HCT116 (cell line): Measurements from ENCODE around the gene NFIA. TPM values are rescaled to one million over a fixed set of nuclear protein-coding genes. Genes with fewer than 3 reads are reported as not detected.

Experiments
- ATAC-seq: fragments of 200-7000 bp; cut with Tn5 transposase; 2 replicates; pipeline ENCODE4 v1.9.1; 2020; ENCODE audit warnings: mild to moderate bottlenecking, moderate library complexity
- BruUV-seq: library from RNA; stranded (reverse); fragments of 400-500 nt; replicated peaks from 2 replicates; lab custom pipeline; 2021; lab: Mats Ljungman, UMichigan
- CTCF ChIA-PET: fragments of 300-600 bp; sonication (Branson Sonifier 250); formaldehyde crosslinking; loops from one replicate; lab custom pipeline; 2021; ENCODE audit warnings: antibody characterized with exemption; lab: Charles Lee
- POLR2A ChIA-PET: fragments of 300-600, 350-600 bp; sonication (Branson Sonifier 250); formaldehyde crosslinking; loops from one replicate; lab custom pipeline; 2021; ENCODE audit warnings: antibody characterized with exemption; lab: Charles Lee
- RAD21 ChIA-PET, 2 experiments: fragments of 300-600 bp; sonication (Branson Sonifier 250); formaldehyde crosslinking; loops; one replicate each; lab custom pipeline; 2023; ENCODE audit warnings: low total read pairs in 2 of 2; ENCODE audit not compliant: uncharacterized antibody in 2 of 2, unreplicated experiment in 2 of 2, low non-redundant PET in 1 of 2; lab: Charles Lee
- DNase-seq: peaks from one replicate; pipeline ENCODE4 v3.0.0-alpha.2; 2010; ENCODE audit warnings: low read depth, low spot score
- H2AFZ ChIP-seq: fragments of 200-600 bp; shearing (Covaris generic), sonication (generic); 2 replicates; pipeline ENCODE4 v1.6.1; 2017; ENCODE audit warnings: low read depth, mixed run types, mixed read lengths, antibody characterized with exemption, low read length; ENCODE audit not compliant: poor library complexity, severe bottlenecking
- H3K27ac ChIP-seq: 2 replicates; pipeline ENCODE4 v1.5.1; 2012; ENCODE audit warnings: low read depth, low read length
- H3K27me3 ChIP-seq: fragments of 200-600 bp; sonication (generic); 2 replicates; pipeline ENCODE4 v1.6.1; 2016; ENCODE audit warnings: mixed run types, low read length, mixed read lengths; ENCODE audit not compliant: insufficient read depth
- H3K36me3 ChIP-seq, 2 experiments: fragments of 200-500 bp in 1 of 2; fragments of 200-600 bp in 1 of 2; sonication (Bioruptor generic) in 1 of 2; sonication (generic) in 1 of 2; 2 replicates each; pipeline versions ENCODE4 v1.5.1 to v1.6.1; 2014 to 2016; ENCODE audit warnings: low read length in 2 of 2, inconsistent platforms in 1 of 2, mixed read lengths in 1 of 2, mixed run types in 1 of 2; ENCODE audit not compliant: insufficient read depth in 2 of 2, control insufficient read depth in 1 of 2
- H3K4me1 ChIP-seq, 2 experiments: fragments of 200-600 bp in 1 of 2; sonication (generic) in 1 of 2; 2 replicates each; pipeline versions ENCODE4 v1.5.1 to v1.6.1; 2012 to 2017; ENCODE audit warnings: low read length in 2 of 2, inconsistent platforms in 1 of 2, mild to moderate bottlenecking in 1 of 2, mixed read lengths in 1 of 2, mixed run types in 1 of 2, moderate library complexity in 1 of 2; ENCODE audit not compliant: insufficient read depth in 2 of 2, control insufficient read depth in 1 of 2
- H3K4me2 ChIP-seq: fragments of 200-600 bp; sonication (generic); 2 replicates; pipeline ENCODE4 v1.6.1; 2017; ENCODE audit warnings: mixed run types, low read length, mixed read lengths
- H3K4me3 ChIP-seq, 2 experiments: fragments of 200-600 bp in 1 of 2; sonication (generic) in 1 of 2; replicated peaks in 1 of 2; 2 replicates each; pipeline ENCODE4 v1.5.1; 2011 to 2016; ENCODE audit warnings: low read length in 2 of 2, control low read depth in 1 of 2, low read depth in 1 of 2, mild to moderate bottlenecking in 1 of 2, mixed read lengths in 1 of 2, mixed run types in 1 of 2
- H3K79me2 ChIP-seq: fragments of 200-600 bp; sonication (generic); 2 replicates; pipeline ENCODE4 v1.6.1; 2017; ENCODE audit warnings: mild to moderate bottlenecking, mixed run types, low read length, moderate library complexity, mixed read lengths; ENCODE audit not compliant: insufficient read depth
- H3K9ac ChIP-seq: fragments of 200-600 bp; sonication (generic); 2 replicates; pipeline ENCODE4 v1.6.1; 2016; ENCODE audit warnings: low read length, mixed read lengths
- H3K9me2 ChIP-seq: fragments of 200-600 bp; sonication (generic), shearing (Covaris generic); 2 replicates; pipeline ENCODE4 v1.6.1; 2017; ENCODE audit warnings: mixed run types, mild to moderate bottlenecking, moderate library complexity; ENCODE audit not compliant: insufficient read depth
- H3K9me3 ChIP-seq, 2 experiments: fragments of 200-500 bp in 1 of 2; fragments of 200-600 bp in 1 of 2; sonication (Bioruptor generic) in 1 of 2; sonication (generic) in 1 of 2; 2 replicates each; pipeline ENCODE4 v1.6.1; 2014 to 2017; ENCODE audit warnings: low read length in 2 of 2, mixed read lengths in 2 of 2, inconsistent platforms in 1 of 2, low read depth in 1 of 2, mild to moderate bottlenecking in 1 of 2, mixed run types in 1 of 2, moderate library complexity in 1 of 2; ENCODE audit not compliant: control insufficient read depth in 1 of 2, insufficient read depth in 1 of 2
- H4K20me1 ChIP-seq: fragments of 200-600 bp; sonication (generic), shearing (Covaris generic); 2 replicates; pipeline ENCODE4 v1.6.1; 2017; ENCODE audit warnings: mixed run types, mild to moderate bottlenecking, moderate library complexity; ENCODE audit not compliant: insufficient read depth
- EGR1 ChIP-seq: IDR thresholded peaks from 2 replicates; pipeline ENCODE4 v1.6.1; 2012; ENCODE audit warnings: low read depth
- ELF1 ChIP-seq: IDR thresholded peaks from 2 replicates; pipeline ENCODE4 v1.6.1; 2012; ENCODE audit warnings: low read depth, borderline replicate concordance
- EZH2 ChIP-seq: fragments of 200-600 bp; sonication (generic); IDR thresholded peaks from 2 replicates; pipeline ENCODE4 v1.6.1; 2017; ENCODE audit warnings: antibody characterized with exemption, mixed run types
- EZH2phosphoT487 ChIP-seq: fragments of 200-600 bp; IDR thresholded peaks from 2 replicates; pipeline ENCODE4 v1.6.1; 2018; ENCODE audit warnings: antibody characterized with exemption, borderline replicate concordance
- FOSL1 ChIP-seq: IDR thresholded peaks from 2 replicates; pipeline ENCODE4 v1.6.1; 2012; ENCODE audit warnings: low read depth
- JUND ChIP-seq: IDR thresholded peaks from 2 replicates; pipeline ENCODE4 v1.6.1; 2012
- MAX ChIP-seq: IDR thresholded peaks from 2 replicates; pipeline ENCODE4 v1.6.1; 2012
- POLR2AphosphoS5 ChIP-seq: IDR thresholded peaks from 2 replicates; pipeline ENCODE4 v1.6.1; 2011; ENCODE audit warnings: mild to moderate bottlenecking, low read depth, low read length, moderate library complexity
- RAD21 ChIP-seq: IDR thresholded peaks from 2 replicates; pipeline ENCODE4 v1.6.1; 2012; ENCODE audit warnings: low read depth, mild to moderate bottlenecking
- REST ChIP-seq: IDR thresholded peaks from 2 replicates; pipeline ENCODE4 v1.6.1; 2012; ENCODE audit warnings: low read depth
- SIN3A ChIP-seq: IDR thresholded peaks from 2 replicates; pipeline ENCODE4 v1.6.1; 2012; ENCODE audit warnings: low read depth
- SP1 ChIP-seq: IDR thresholded peaks from 2 replicates; pipeline ENCODE4 v1.6.1; 2012; ENCODE audit warnings: low read depth
- SRF ChIP-seq: IDR thresholded peaks from 2 replicates; pipeline ENCODE4 v1.6.1; 2012; ENCODE audit warnings: low read depth
- TCF7L2 ChIP-seq: IDR thresholded peaks from 2 replicates; pipeline ENCODE4 v1.7.0; 2011; ENCODE audit warnings: borderline replicate concordance, inconsistent platforms; ENCODE audit not compliant: insufficient read depth, insufficient read length; ENCODE audit errors: extremely low read depth
- YY1 ChIP-seq: IDR thresholded peaks from 2 replicates; pipeline ENCODE4 v1.6.1; 2011; ENCODE audit warnings: low read length, low read depth, moderate library complexity, mild to moderate bottlenecking; ENCODE audit not compliant: insufficient replicate concordance; ENCODE audit errors: extremely low read depth
- ZNF274 ChIP-seq: fragments of 200-500 bp; sonication (Bioruptor generic); IDR thresholded peaks from 2 replicates; pipeline ENCODE4 v1.6.1; 2014; ENCODE audit warnings: mild to moderate bottlenecking, low read depth, low read length, inconsistent platforms
- intact Hi-C: fragments of 100-400 bp; cut with micrococcal nuclease; formaldehyde crosslinking; loops from 2 replicates; pipeline ENCODE4 v1.10.0; 2022
- total RNA-seq: library from RNA; stranded (reverse); gene quantifications from one replicate; pipeline ENCODE4 v1.2.1, GENCODE V29; 2021; ENCODE audit not compliant: unreplicated experiment
- TF ChIP-seq, protein P1 (sequence below), 3 experiments: fragments of 200-600 bp in 1 of 3; sonication (generic) in 1 of 3; IDR thresholded peaks in 2 of 3; conservative IDR thresholded peaks in 1 of 3; 2 replicates each; pipeline ENCODE4 v1.5.1; 2012 to 2017; ENCODE audit warnings: low read depth in 2 of 3, low read length in 2 of 3, antibody characterized with exemption in 1 of 3, borderline replicate concordance in 1 of 3, control low read depth in 1 of 3, mild to moderate bottlenecking in 1 of 3, mixed read lengths in 1 of 3, mixed run types in 1 of 3, moderate library complexity in 1 of 3; ENCODE audit not compliant: insufficient read depth in 1 of 3
- TF ChIP-seq, protein P2 (sequence below): IDR thresholded peaks from 2 replicates; pipeline ENCODE4 v1.6.1; 2012
- TF ChIP-seq, protein P3 (sequence below): IDR thresholded peaks from 2 replicates; pipeline ENCODE4 v1.6.1; 2011; ENCODE audit warnings: mild to moderate bottlenecking, low read length, moderate library complexity; ENCODE audit not compliant: insufficient replicate concordance; ENCODE audit errors: extremely low read depth

NFIA gene
- total RNA-seq, 1 experiment from 2014 or later, result 17.2 TPM

GRCh38 chr1:61245696-61246400 is 163.5 kb downstream of the NFIA start:
- Histone ChIP-seq H3K27me3 (no peaks in the 10 kb centered on the region), H3K4me3 (no peak overlapping the region), H3K36me3 (no peaks in the 10 kb centered on the region), H3K27ac (no peak overlapping the region), H2AFZ (no peak overlapping the region), H4K20me1 (no peaks in the 10 kb centered on the region), H3K9ac (no peak overlapping the region), H3K4me1 (peaks cover 8 to 11% of the 10 kb centered on the region in 2 experiments; a peak in 3 of 4 replicates), H3K79me2 (no peaks in the 10 kb centered on the region), H3K4me2 (no peak overlapping the region), H3K9me3 (no peaks in the 10 kb centered on the region), H3K9me2 (no peaks in the 10 kb centered on the region)
- POLR2A ChIA-PET, result no interaction called here
- intact Hi-C loops, result no loop called here
- RAD21 ChIA-PET, result no interaction called here
- no TSS peak for BruUV-seq
- TF ChIP-seq SIN3A, result no peak
- TF ChIP-seq MAX, result no peak
- TF ChIP-seq EZH2, result no peak
- no peak for TF ChIP-seq YY1
- no peak for TF ChIP-seq FOSL1
- TF ChIP-seq, protein P1, sequence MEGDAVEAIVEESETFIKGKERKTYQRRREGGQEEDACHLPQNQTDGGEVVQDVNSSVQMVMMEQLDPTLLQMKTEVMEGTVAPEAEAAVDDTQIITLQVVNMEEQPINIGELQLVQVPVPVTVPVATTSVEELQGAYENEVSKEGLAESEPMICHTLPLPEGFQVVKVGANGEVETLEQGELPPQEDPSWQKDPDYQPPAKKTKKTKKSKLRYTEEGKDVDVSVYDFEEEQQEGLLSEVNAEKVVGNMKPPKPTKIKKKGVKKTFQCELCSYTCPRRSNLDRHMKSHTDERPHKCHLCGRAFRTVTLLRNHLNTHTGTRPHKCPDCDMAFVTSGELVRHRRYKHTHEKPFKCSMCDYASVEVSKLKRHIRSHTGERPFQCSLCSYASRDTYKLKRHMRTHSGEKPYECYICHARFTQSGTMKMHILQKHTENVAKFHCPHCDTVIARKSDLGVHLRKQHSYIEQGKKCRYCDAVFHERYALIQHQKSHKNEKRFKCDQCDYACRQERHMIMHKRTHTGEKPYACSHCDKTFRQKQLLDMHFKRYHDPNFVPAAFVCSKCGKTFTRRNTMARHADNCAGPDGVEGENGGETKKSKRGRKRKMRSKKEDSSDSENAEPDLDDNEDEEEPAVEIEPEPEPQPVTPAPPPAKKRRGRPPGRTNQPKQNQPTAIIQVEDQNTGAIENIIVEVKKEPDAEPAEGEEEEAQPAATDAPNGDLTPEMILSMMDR (IDR thresholded peaks at IDR 0.05 in 2 of 3, conservative IDR thresholded peaks at IDR 0.05 in 1 of 3; ENCODE audit: borderline replicate concordance in 1 of 3, insufficient read depth in 1 of 3, low read depth in 2 of 3, low read length in 2 of 3), result no peak
- TF ChIP-seq TCF7L2, result no peak
- TF ChIP-seq, protein P2, sequence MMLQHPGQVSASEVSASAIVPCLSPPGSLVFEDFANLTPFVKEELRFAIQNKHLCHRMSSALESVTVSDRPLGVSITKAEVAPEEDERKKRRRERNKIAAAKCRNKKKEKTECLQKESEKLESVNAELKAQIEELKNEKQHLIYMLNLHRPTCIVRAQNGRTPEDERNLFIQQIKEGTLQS, result no peak
- TF ChIP-seq SP1, result no peak
- TF ChIP-seq, protein P3, sequence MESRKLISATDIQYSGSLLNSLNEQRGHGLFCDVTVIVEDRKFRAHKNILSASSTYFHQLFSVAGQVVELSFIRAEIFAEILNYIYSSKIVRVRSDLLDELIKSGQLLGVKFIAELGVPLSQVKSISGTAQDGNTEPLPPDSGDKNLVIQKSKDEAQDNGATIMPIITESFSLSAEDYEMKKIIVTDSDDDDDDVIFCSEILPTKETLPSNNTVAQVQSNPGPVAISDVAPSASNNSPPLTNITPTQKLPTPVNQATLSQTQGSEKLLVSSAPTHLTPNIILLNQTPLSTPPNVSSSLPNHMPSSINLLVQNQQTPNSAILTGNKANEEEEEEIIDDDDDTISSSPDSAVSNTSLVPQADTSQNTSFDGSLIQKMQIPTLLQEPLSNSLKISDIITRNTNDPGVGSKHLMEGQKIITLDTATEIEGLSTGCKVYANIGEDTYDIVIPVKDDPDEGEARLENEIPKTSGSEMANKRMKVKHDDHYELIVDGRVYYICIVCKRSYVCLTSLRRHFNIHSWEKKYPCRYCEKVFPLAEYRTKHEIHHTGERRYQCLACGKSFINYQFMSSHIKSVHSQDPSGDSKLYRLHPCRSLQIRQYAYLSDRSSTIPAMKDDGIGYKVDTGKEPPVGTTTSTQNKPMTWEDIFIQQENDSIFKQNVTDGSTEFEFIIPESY, result no peak
- TF ChIP-seq REST, result no peak
- TF ChIP-seq RAD21, result no peak
- no peak for TF ChIP-seq POLR2AphosphoS5
- TF ChIP-seq ELF1, result no peak
- no peak for TF ChIP-seq JUND
- no peak for TF ChIP-seq EGR1
- TF ChIP-seq ZNF274, result no peak
- no peak for TF ChIP-seq SRF
- no peak for TF ChIP-seq EZH2phosphoT487
- CTCF ChIA-PET, result no interaction called here
- DNase-seq (no peak), ATAC-seq (no peak)
